Fibroblast of lung (primary cell): ENCODE measurements around the gene PEPD.

Experiments used
- CTCF ChIP-seq, 2 donors: IDR thresholded peaks in 1 of 2; conservative IDR thresholded peaks in 1 of 2; 1 replicate in 1 of 2; 2 replicates in 1 of 2; pipeline ENCODE4 v1.5.1; 2011 to 2012; ENCODE audit warnings: low read length in 2 of 2, control low read depth in 1 of 2, inconsistent platforms in 1 of 2, low read depth in 1 of 2, mild to moderate bottlenecking in 1 of 2
- EZH2 ChIP-seq: IDR thresholded peaks from 2 replicates; pipeline ENCODE4 v1.5.1; 2012; ENCODE audit warnings: low read length, control low read depth, mild to moderate bottlenecking; ENCODE audit errors: missing control alignments

GRCh38 chr19:33441828-33442227 is 79.8 kb downstream of the PEPD start:
- TF ChIP-seq CTCF (conservative IDR thresholded peaks at IDR 0.05 in 1 of 2, IDR thresholded peaks at IDR 0.05 in 1 of 2; ENCODE audit: low read depth in 1 of 2, low read length in 2 of 2) = no peak
- no peak for TF ChIP-seq EZH2
